Upper lobe of left lung (tissue), 6 donors: ENCODE data around the gene GSG1L. TPM values are rescaled to one million over a fixed set of nuclear protein-coding genes. Genes with fewer than 3 reads are reported as not detected.
A peak's percentile ranks its signal among the peaks of the same experiment; 100 is the strongest.

Source experiments
- ATAC-seq, 2 donors: fragments of 200-7000 bp; cut with Tn5 transposase; one replicate each; pipeline ENCODE4 v1.9.1; 2022; ENCODE audit warnings: mild to moderate bottlenecking in 2 of 2, moderate library complexity in 2 of 2; ENCODE audit not compliant: low FRiP score in 2 of 2
- DNase-seq, 2 donors: peaks; one replicate each; pipeline ENCODE4 v3.0.0-alpha.2; 2019 to 2020
- H3K27ac ChIP-seq, 4 donors: fragments of 200-600 bp; sonication (generic); one replicate each; pipeline ENCODE4 v1.5.1; 2016 to 2019
- H3K27me3 ChIP-seq, 4 donors: fragments of 200-600 bp; sonication (generic); one replicate each; pipeline ENCODE4 v1.5.1; 2017 to 2019
- H3K36me3 ChIP-seq, 4 donors: fragments of 200-600 bp; sonication (generic); one replicate each; pipeline ENCODE4 v1.5.1; 2016 to 2019
- H3K4me1 ChIP-seq, 4 donors: fragments of 200-600 bp; sonication (generic); one replicate each; pipeline ENCODE4 v1.5.1; 2018 to 2019
- H3K4me3 ChIP-seq, 4 donors: fragments of 200-600 bp; sonication (generic); one replicate each; pipeline ENCODE4 v1.5.1; 2017 to 2019; ENCODE audit warnings: mild to moderate bottlenecking in 2 of 4, moderate library complexity in 1 of 4
- H3K9me3 ChIP-seq, 4 donors: fragments of 200-600 bp; sonication (generic); one replicate each; pipeline ENCODE4 v1.5.1; 2018 to 2019
- CTCF ChIP-seq, 6 experiments: fragments of 450-650 bp in 4 of 6; fragments of 200-600 bp in 2 of 6; sonication (generic) in 2 of 6; IDR thresholded peaks; one replicate each; pipeline ENCODE4 v1.5.1; 2016 to 2019; ENCODE audit warnings: antibody characterized with exemption in 6 of 6
- EP300 ChIP-seq, 4 donors: sonication (generic); formaldehyde crosslinking; IDR thresholded peaks; one replicate each; pipeline ENCODE4 v1.5.1; 2017; ENCODE audit warnings: antibody characterized with exemption in 4 of 4, control low read depth in 2 of 4
- POLR2A ChIP-seq, 4 donors: fragments of 450-650 bp; IDR thresholded peaks; one replicate each; pipeline ENCODE4 v1.5.1; 2016 to 2017; ENCODE audit warnings: antibody characterized with exemption in 4 of 4, mild to moderate bottlenecking in 2 of 4
- POLR2AphosphoS5 ChIP-seq, 2 donors: sonication (generic); formaldehyde crosslinking; IDR thresholded peaks; one replicate each; pipeline ENCODE4 v1.5.1; 2017; ENCODE audit warnings: antibody characterized with exemption in 2 of 2
- WGBS, 2 donors: methylation state at CpG; one replicate each; pipeline ENCODE4 v1.1.5; 2017 to 2018; 5-methylcytosine and 5-hydroxymethylcytosine counted together
- total RNA-seq, 6 donors: library from RNA; depleted of rRNA in 4 of 6; stranded (reverse); fragments of >200 nt in 4 of 6; gene quantifications; one replicate each; pipeline versions ENCODE4 v1.1.0 to v1.2.1, GENCODE V29; 2016 to 2021
- donor health status: DM: no; HTN: no; CAD: no; lungs with moderate emphysema.
- donor health status: DM: no; HTN: yes; CAD: no; lungs with severe emphysema.

GSG1L gene
- total RNA-seq, 6 donors from 2014 or later: 2.2 TPM; not detected in 5

DNA sequence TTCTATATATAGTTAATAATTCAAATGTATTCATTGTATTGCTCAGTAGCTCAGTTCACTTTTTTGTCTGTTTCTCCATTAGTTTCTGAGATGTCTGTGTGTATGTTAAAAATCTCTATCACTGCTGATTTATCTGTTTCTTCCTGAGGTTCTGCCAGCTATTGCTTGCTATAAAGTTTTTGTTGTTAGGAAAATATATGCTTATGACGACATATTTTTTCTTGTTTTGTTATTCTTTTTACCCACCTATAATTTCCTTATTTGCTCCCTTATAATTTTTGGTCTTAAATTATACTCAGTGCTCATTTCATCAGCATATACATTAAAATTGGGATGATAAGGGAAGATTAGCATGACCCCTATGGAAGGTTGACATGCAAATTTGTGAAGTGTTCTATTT is 200.6 kb downstream of the GSG1L start:
- Histone ChIP-seq H3K27me3 (no peaks in the 10 kb centered on the region), H3K4me1 (peaks cover 0 to 4% (median 1%) of the 10 kb centered on the region in 4 donors), H3K36me3 (no peaks in the 10 kb centered on the region), H3K27ac (no peak overlapping the region), H3K9me3 (peaks cover 0 to 19% (median 12%) of the 10 kb centered on the region in 4 donors), H3K4me3 (no peak overlapping the region)
- ATAC-seq (no peak), DNase-seq (no peak)
- no peak for TF ChIP-seq POLR2AphosphoS5 (IDR thresholded peaks at IDR 0.05)
- no peak for TF ChIP-seq CTCF (IDR thresholded peaks at IDR 0.05)
- TF ChIP-seq POLR2A (IDR thresholded peaks at IDR 0.05): no peak
- no peak for TF ChIP-seq EP300 (IDR thresholded peaks at IDR 0.05)
- WGBS, 2 donors: 92 to 95% methylated on average over 1 of the region's 1 CpG

DNA sequence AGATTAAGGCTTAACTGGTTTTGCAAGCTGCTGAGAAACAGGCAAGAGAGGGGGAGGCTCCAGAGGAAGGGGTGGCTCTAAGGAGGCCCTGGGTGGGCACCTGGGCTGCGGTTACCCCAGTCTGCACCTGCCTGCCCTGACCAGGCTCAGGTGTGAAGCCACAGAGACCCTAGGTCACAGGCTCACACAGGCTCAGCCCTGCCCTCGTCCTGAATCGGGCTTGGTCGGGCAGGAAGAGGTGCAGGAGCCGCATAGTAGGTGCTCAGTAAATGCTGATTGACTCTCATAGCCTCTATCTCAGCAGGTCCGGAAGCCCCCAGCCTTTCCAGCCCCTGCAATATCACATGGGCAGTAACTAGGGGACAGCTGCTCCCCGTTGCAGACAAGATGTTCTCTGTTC is 203.4 kb downstream of the GSG1L start:
- H3K4me3 ChIP-seq: no peak overlapping the region
- peaks cover 0 to 19% (median 12%) of the 10 kb centered on the region in 4 donors for H3K9me3 ChIP-seq
- ATAC-seq: no peak
- H3K4me1 ChIP-seq: no peaks in the 10 kb centered on the region
- no peaks in the 10 kb centered on the region for H3K27me3 ChIP-seq
- H3K36me3 ChIP-seq: no peaks in the 10 kb centered on the region
- no peak for TF ChIP-seq CTCF (IDR thresholded peaks at IDR 0.05)
- TF ChIP-seq EP300 (IDR thresholded peaks at IDR 0.05): no peak
- no peak for TF ChIP-seq POLR2A (IDR thresholded peaks at IDR 0.05)
- TF ChIP-seq POLR2AphosphoS5 (IDR thresholded peaks at IDR 0.05): no peak
- no peak overlapping the region for H3K27ac ChIP-seq
- WGBS, 2 donors: 81 to 92% methylated on average over 4 to 7 of the region's 7 CpGs
- no peak for DNase-seq

- Histone ChIP-seq H3K4me1 (no peaks in the 10 kb centered on the region), H3K36me3 (no peaks in the 10 kb centered on the region), H3K27me3 (no peaks in the 10 kb centered on the region), H3K27ac (no peak overlapping the region), H3K9me3 (peaks cover 0 to 16% (median 11%) of the 10 kb centered on the region in 4 donors), H3K4me3 (no peak overlapping the region)
- ATAC-seq: no peak
- no peak for TF ChIP-seq EP300 (IDR thresholded peaks at IDR 0.05)
- no peak for TF ChIP-seq POLR2A (IDR thresholded peaks at IDR 0.05)
- TF ChIP-seq POLR2AphosphoS5 (IDR thresholded peaks at IDR 0.05): no peak
- TF ChIP-seq CTCF (IDR thresholded peaks at IDR 0.05): no peak
- DNase-seq: no peak
- 48 to 60% methylated on average over 6 to 8 of the region's 8 CpGs for WGBS, 2 donors
These were observed 204.5 kb downstream of the GSG1L start for GRCh38 chr16:27859020-27859419.

DNA sequence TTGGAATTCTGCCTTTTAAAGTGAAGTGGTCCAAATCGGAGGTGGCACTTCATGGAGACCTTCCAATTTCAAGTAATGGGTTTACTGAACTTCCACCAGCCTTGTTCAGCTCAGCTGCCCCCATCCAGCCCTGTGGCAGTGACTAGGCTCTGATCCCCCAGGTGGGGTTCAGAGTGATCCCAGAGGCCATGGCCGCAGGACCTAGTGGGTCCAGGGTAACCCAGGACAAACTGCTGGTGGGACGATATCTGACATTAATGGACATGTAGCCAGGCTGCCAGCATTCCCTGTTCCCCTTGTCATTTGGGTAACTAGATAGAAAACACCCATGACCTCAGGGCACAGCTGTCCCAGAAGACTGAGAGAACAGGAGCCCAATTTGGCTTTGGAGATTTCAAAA is 209.9 kb downstream of the GSG1L start:
- Histone ChIP-seq H3K4me3 (no peak overlapping the region), H3K4me1 (no peaks in the 10 kb centered on the region), H3K27me3 (no peaks in the 10 kb centered on the region), H3K9me3 (no peaks in the 10 kb centered on the region), H3K27ac (no peak overlapping the region), H3K36me3 (no peaks in the 10 kb centered on the region)
- ATAC-seq: no peak
- 73% methylated on average over 3 of the region's 3 CpGs for WGBS, 2 donors
- DNase-seq: peak in 1 of 2 donors; percentile 10
- no peak for TF ChIP-seq CTCF (IDR thresholded peaks at IDR 0.05)

DNA sequence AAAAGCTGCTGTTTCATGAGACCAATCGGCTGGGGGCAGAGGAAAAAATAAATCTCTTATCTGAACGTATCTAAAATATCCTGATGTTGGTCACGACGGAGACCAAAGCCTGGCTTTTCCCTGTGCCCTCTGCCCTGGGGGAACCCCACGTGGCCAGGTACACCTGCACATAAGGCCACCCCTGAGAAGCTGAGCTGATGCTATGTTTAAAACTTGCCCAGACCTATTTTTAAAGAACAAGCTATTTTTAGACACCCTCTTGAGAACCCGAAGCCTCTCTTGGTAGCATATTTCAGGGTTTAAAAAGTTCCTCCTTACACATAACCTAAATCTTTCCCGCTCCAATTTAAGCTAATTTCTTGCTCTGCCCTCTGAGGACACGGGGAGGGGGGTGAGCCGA is 210.4 kb downstream of the GSG1L start:
- no peaks in the 10 kb centered on the region for H3K36me3 ChIP-seq
- H3K4me1 ChIP-seq: no peaks in the 10 kb centered on the region
- 39 to 49% methylated on average over 9 of the region's 9 CpGs for WGBS, 2 donors
- H3K27ac ChIP-seq: no peak overlapping the region
- H3K27me3 ChIP-seq: no peaks in the 10 kb centered on the region
- H3K9me3 ChIP-seq: no peaks in the 10 kb centered on the region
- TF ChIP-seq POLR2A (IDR thresholded peaks at IDR 0.05) (no peak), EP300 (IDR thresholded peaks at IDR 0.05) (no peak), CTCF (IDR thresholded peaks at IDR 0.05) (no peak), POLR2AphosphoS5 (IDR thresholded peaks at IDR 0.05) (no peak)
- no peak for DNase-seq
- no peak overlapping the region for H3K4me3 ChIP-seq
- no peak for ATAC-seq
